Measurements from ENCODE around the gene CAMK2G. TPM values are rescaled to one million over a fixed set of nuclear protein-coding genes. Genes with fewer than 3 reads are reported as not detected.

The CAMK2G gene
- polyA plus RNA-seq, 1 of the 3 experiments (the other 2 are of a cell fraction) = 41.4 TPM

DNA sequence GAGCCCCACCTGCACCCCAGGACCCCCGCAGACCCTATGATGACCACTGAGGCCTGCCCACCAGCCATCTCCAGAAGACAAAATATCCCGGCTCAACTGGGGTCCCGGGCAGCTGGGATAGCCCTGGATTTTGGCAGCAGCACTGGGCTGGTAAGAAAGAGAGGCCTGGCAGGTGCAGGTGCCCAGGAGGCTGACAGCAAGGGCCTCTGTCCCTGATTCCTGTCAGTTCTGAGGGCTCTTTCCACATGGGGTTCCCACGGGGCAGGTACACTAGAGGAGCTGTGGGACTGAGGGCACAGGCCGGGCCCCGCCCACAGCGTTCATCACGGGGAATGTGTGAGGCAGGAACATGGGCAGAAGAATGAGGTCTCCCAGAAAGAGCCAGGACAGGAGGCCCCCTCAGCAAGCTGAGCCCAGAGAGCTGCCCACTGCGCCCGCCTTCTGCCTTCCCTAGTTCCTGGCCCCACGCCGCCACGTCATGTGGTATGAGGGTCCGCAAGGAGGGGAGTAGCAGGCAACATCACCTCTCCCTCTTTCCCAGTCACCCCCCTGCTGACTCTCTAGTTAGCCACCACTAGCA lies 50.1 kb downstream of the CAMK2G start:
- Histone ChIP-seq H3K4me1 (ENCODE audit: control insufficient read depth in 1 of 2, insufficient read depth in 2 of 2, low read depth in 1 of 2, low read length in 1 of 2) (no peaks in the 10 kb centered on the region), H2AFZ (ENCODE audit: low read depth) (no peak overlapping the region)

GRCh38 chr10:73823391-73823790 lies 51.0 kb downstream of the CAMK2G start:
- no peak for DNase-seq
- Histone ChIP-seq H3F3A (replicated peaks; ENCODE audit: insufficient read depth) (no peaks in the 10 kb centered on the region), H3K27me3 (ENCODE audit: insufficient read depth) (no peaks in the 10 kb centered on the region), H3K4me2 (no peak overlapping the region), H2AFZ (ENCODE audit: low read depth) (no peak overlapping the region), H3K36me3 (replicated peaks in 1 of 2; ENCODE audit: control insufficient read depth in 1 of 2, insufficient read depth in 2 of 2, low read length in 1 of 2) (peaks cover 14 to 36% of the 10 kb centered on the region in 2 experiments), H4K20me1 (ENCODE audit: insufficient read depth) (no peaks in the 10 kb centered on the region), H3K9me2 (no peaks in the 10 kb centered on the region), H3K79me2 (ENCODE audit: insufficient read depth) (no peaks in the 10 kb centered on the region), H3K4me3 (ENCODE audit: low read depth in 2 of 2, low read length in 1 of 2) (no peak overlapping the region), H3K4me1 (ENCODE audit: control insufficient read depth in 1 of 2, insufficient read depth in 2 of 2, low read depth in 1 of 2, low read length in 1 of 2) (no peaks in the 10 kb centered on the region), H3K9ac (no peak overlapping the region), H3K9me3 (no peaks in the 10 kb centered on the region), H3K27ac (ENCODE audit: low read depth in 2 of 2, low read length in 1 of 2) (no peak overlapping the region)
- WGBS (ENCODE audit: low lambda C conversion rate) = 89% methylated on average over 7 of the region's 7 CpGs
- ChIA-PET CTCF (interaction anchor here (1.1 to 2.3 kb wide), 5 partner anchors 9 to 64 kb away, joined by 3 to 7 read pairs (median 7); no protein-coding TSS in a partner anchor), POLR2A (no interaction called here)
- TF ChIP-seq EZH2phosphoT487 (IDR thresholded peaks at IDR 0.05; ENCODE audit: borderline replicate concordance, low read depth) (no peak), SMC3 (IDR thresholded peaks at IDR 0.05; ENCODE audit: low read depth, low read length) (no peak), USF2 (IDR thresholded peaks at IDR 0.05; ENCODE audit: borderline replicate concordance, low read depth, low read length) (no peak), FOSL2 (IDR thresholded peaks at IDR 0.05; ENCODE audit: borderline replicate concordance, low read depth) (no peak), YY1 (IDR thresholded peaks at IDR 0.05; ENCODE audit: low read depth) (no peak), FOXJ3 (CRISPR knock-in tag; IDR thresholded peaks at IDR 0.05) (no peak)
- TF ChIP-seq, protein P1, sequence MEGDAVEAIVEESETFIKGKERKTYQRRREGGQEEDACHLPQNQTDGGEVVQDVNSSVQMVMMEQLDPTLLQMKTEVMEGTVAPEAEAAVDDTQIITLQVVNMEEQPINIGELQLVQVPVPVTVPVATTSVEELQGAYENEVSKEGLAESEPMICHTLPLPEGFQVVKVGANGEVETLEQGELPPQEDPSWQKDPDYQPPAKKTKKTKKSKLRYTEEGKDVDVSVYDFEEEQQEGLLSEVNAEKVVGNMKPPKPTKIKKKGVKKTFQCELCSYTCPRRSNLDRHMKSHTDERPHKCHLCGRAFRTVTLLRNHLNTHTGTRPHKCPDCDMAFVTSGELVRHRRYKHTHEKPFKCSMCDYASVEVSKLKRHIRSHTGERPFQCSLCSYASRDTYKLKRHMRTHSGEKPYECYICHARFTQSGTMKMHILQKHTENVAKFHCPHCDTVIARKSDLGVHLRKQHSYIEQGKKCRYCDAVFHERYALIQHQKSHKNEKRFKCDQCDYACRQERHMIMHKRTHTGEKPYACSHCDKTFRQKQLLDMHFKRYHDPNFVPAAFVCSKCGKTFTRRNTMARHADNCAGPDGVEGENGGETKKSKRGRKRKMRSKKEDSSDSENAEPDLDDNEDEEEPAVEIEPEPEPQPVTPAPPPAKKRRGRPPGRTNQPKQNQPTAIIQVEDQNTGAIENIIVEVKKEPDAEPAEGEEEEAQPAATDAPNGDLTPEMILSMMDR (IDR thresholded peaks at IDR 0.05) = no peak
- TF ChIP-seq, protein P2, sequence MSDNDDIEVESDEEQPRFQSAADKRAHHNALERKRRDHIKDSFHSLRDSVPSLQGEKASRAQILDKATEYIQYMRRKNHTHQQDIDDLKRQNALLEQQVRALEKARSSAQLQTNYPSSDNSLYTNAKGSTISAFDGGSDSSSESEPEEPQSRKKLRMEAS (IDR thresholded peaks at IDR 0.05; ENCODE audit: low read depth) = no peak

More for the DNA sequence above, 50.1 kb downstream of the CAMK2G start:
- POLR2A ChIA-PET = no interaction called here
- H3K4me2 ChIP-seq = no peak overlapping the region
- H3K9ac ChIP-seq = no peak overlapping the region
- CTCF ChIA-PET = interaction anchor here (2.3 kb wide), 1 partner anchor 55 kb away, joined by 7 read pairs; no protein-coding TSS in a partner anchor
- TF ChIP-seq MEF2A (IDR thresholded peaks at IDR 0.05; ENCODE audit: borderline replicate concordance, low read depth) (no peak), EP300 (IDR thresholded peaks at IDR 0.05; ENCODE audit: borderline replicate concordance in 1 of 2, low read depth in 1 of 2, low read length in 1 of 2) (no peak), RAD21 (IDR thresholded peaks at IDR 0.05; ENCODE audit: low read length) (no peak)
- no peak overlapping the region for H3K27ac ChIP-seq (ENCODE audit: low read depth in 2 of 2, low read length in 1 of 2)
- no peaks in the 10 kb centered on the region for H3K27me3 ChIP-seq (ENCODE audit: insufficient read depth)
- no peak for DNase-seq
- no peak overlapping the region for H3K4me3 ChIP-seq (ENCODE audit: low read depth in 2 of 2, low read length in 1 of 2)
- no peaks in the 10 kb centered on the region for H3K9me3 ChIP-seq
- no peaks in the 10 kb centered on the region for H3K79me2 ChIP-seq (ENCODE audit: insufficient read depth)
- H3K9me2 ChIP-seq = no peaks in the 10 kb centered on the region
- peaks cover 14 to 41% of the 10 kb centered on the region in 2 experiments for H3K36me3 ChIP-seq (replicated peaks in 1 of 2; ENCODE audit: control insufficient read depth in 1 of 2, insufficient read depth in 2 of 2, low read length in 1 of 2)
- 98% methylated on average over 10 of the region's 14 CpGs for WGBS (ENCODE audit: low lambda C conversion rate)
- no peaks in the 10 kb centered on the region for H3F3A ChIP-seq (replicated peaks; ENCODE audit: insufficient read depth)
- H4K20me1 ChIP-seq (ENCODE audit: insufficient read depth) = no peaks in the 10 kb centered on the region
